Measurements from ENCODE around the gene LRGUK. TPM values are rescaled to one million over a fixed set of nuclear protein-coding genes. Genes with fewer than 3 reads are reported as not detected.

Gene LRGUK
- polyA plus RNA-seq, 1 experiment, result 0.07 TPM

GRCh38 chr7:134195252-134195651 lies 68.1 kb downstream of the LRGUK start:
- Histone ChIP-seq H3K4me3 (ENCODE audit: low read depth, low read length) (no peak overlapping the region), H3K9me3 (ENCODE audit: control insufficient read depth, insufficient read depth, low read length) (no peaks in the 10 kb centered on the region), H3K27me3 (ENCODE audit: control insufficient read depth, insufficient read depth, low read length) (no peaks in the 10 kb centered on the region), H3K27ac (ENCODE audit: low read depth, low read length) (no peak overlapping the region)
- no peak for DNase-seq (ENCODE audit: low read depth, low spot score)
- ChIA-PET CTCF (no interaction called here), POLR2A (no interaction called here)
- no peak for TF ChIP-seq CTCF (IDR thresholded peaks at IDR 0.05; ENCODE audit: low read depth, low read length)

GRCh38 chr7:134196439-134196838 lies 69.3 kb downstream of the LRGUK start:
- Histone ChIP-seq H3K4me3 (ENCODE audit: low read depth, low read length) (no peak overlapping the region), H3K27ac (ENCODE audit: low read depth, low read length) (no peak overlapping the region), H3K27me3 (ENCODE audit: control insufficient read depth, insufficient read depth, low read length) (no peaks in the 10 kb centered on the region), H3K9me3 (ENCODE audit: control insufficient read depth, insufficient read depth, low read length) (no peaks in the 10 kb centered on the region)
- no peak for DNase-seq (ENCODE audit: low read depth, low spot score)
- CTCF ChIA-PET, result interaction anchor here (0.6 to 1.0 kb wide), 2 partner anchors 9 to 22 kb away, joined by 3 read pairs; no protein-coding TSS in a partner anchor
- POLR2A ChIA-PET, result no interaction called here
- TF ChIP-seq CTCF (IDR thresholded peaks at IDR 0.05; ENCODE audit: low read depth, low read length), result no peak

DNA sequence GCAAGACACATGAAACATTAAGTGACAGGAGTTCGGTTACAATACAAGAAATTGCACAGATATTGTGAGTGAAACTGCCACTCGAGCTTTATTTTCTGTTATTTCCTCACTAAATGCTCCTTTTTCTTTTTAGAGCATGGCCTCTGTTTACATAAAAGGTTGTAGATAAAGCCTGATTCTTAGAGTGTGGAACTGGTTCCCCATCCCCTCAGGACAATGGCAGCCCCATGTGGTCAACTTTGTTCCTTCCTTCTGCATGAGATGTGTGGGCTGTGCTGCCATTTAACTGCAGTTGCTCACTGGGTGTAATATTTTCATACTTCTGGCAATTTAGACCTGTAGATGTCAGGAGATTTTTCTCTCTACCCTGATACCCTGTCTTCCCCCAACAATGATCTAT lies 70.2 kb downstream of the LRGUK start:
- ChIA-PET POLR2A (no interaction called here), CTCF (interaction anchor here (0.6 kb wide), 1 partner anchor 38 kb away, joined by 5 read pairs; no protein-coding TSS in a partner anchor)
- Histone ChIP-seq H3K27me3 (ENCODE audit: control insufficient read depth, insufficient read depth, low read length) (no peaks in the 10 kb centered on the region), H3K4me3 (ENCODE audit: low read depth, low read length) (no peak overlapping the region), H3K27ac (ENCODE audit: low read depth, low read length) (no peak overlapping the region), H3K9me3 (ENCODE audit: control insufficient read depth, insufficient read depth, low read length) (no peaks in the 10 kb centered on the region)
- no peak for TF ChIP-seq CTCF (IDR thresholded peaks at IDR 0.05; ENCODE audit: low read depth, low read length)
- DNase-seq (ENCODE audit: low read depth, low spot score), result no peak

DNA sequence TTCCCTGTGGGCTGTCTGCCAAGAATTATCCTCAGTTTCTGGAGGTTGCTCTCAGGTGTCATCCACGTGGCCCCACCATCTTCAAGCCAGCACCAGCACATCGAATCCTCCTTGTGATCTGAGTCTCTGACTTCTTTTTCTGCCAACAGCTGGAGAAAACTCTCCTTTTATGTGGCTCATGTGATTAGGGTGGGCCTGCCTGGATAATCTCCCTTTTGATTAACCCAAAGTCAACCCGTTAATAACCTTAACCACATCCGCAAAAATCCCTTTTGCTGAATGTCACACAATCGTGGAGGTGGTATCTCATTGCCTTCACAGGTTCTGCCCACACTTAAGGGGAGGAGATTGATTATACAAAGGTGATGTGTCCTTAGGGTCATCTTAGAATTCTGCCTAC lies 73.8 kb downstream of the LRGUK start:
- POLR2A ChIA-PET, result no interaction called here

More for the DNA sequence above, 73.8 kb downstream of the LRGUK start:
- Histone ChIP-seq H3K27ac (ENCODE audit: low read depth, low read length) (no peak overlapping the region), H3K9me3 (ENCODE audit: control insufficient read depth, insufficient read depth, low read length) (no peaks in the 10 kb centered on the region), H3K27me3 (ENCODE audit: control insufficient read depth, insufficient read depth, low read length) (no peaks in the 10 kb centered on the region), H3K4me3 (ENCODE audit: low read depth, low read length) (no peak overlapping the region)
- no peak for DNase-seq (ENCODE audit: low read depth, low spot score)
- TF ChIP-seq CTCF (IDR thresholded peaks at IDR 0.05; ENCODE audit: low read depth, low read length), result no peak
- CTCF ChIA-PET, result no interaction called here

Data from AG04450 (cell line).